RWPE2 (cell line): ENCODE results near the gene SORCS2.

Source experiments
- ATAC-seq: fragments of 200-7000 bp; cut with Tn5 transposase; 3 replicates; pipeline ENCODE4 v1.9.1; 2021; ENCODE audit warnings: low read depth
- DNase-seq: peaks from one replicate; pipeline ENCODE4 v3.0.0-alpha.2; 2020; ENCODE audit warnings: low spot score
- H3K27ac ChIP-seq: fragments of 450-650 bp; 2 replicates; pipeline ENCODE4 v1.5.1; 2017; ENCODE audit warnings: mild to moderate bottlenecking; ENCODE audit not compliant: poor library complexity, severe bottlenecking
- H3K27me3 ChIP-seq: fragments of 250-450 bp; sonication (Bioruptor Pico); 2 replicates; pipeline ENCODE4 v1.5.1; 2021; ENCODE audit warnings: mild to moderate bottlenecking, moderate library complexity; ENCODE audit not compliant: insufficient read depth, poor library complexity, severe bottlenecking
- H3K36me3 ChIP-seq: fragments of 250-450 bp; sonication (Bioruptor Pico); 2 replicates; pipeline ENCODE4 v1.5.1; 2020; ENCODE audit warnings: low read depth, mild to moderate bottlenecking, moderate library complexity
- H3K4me1 ChIP-seq: fragments of 250-450 bp; sonication (Bioruptor Pico); 2 replicates; pipeline ENCODE4 v1.5.1; 2021; ENCODE audit warnings: mild to moderate bottlenecking, moderate library complexity; ENCODE audit not compliant: insufficient read depth, poor library complexity, severe bottlenecking
- H3K4me3 ChIP-seq: fragments of 250-450 bp; sonication (Bioruptor Pico); 2 replicates; pipeline ENCODE4 v1.5.1; 2021; ENCODE audit warnings: mild to moderate bottlenecking, moderate library complexity; ENCODE audit not compliant: severe bottlenecking
- H3K9me3 ChIP-seq: fragments of 250-450 bp; sonication (Bioruptor Pico); 2 replicates; pipeline ENCODE4 v1.5.1; 2021; ENCODE audit warnings: mild to moderate bottlenecking, moderate library complexity; ENCODE audit not compliant: severe bottlenecking
- CTCF ChIP-seq: fragments of 450-650 bp; IDR thresholded peaks from one replicate; pipeline ENCODE4 v1.5.1; 2017; ENCODE audit warnings: mild to moderate bottlenecking, moderate library complexity; ENCODE audit not compliant: poor library complexity, severe bottlenecking

SORCS2 gene

DNA sequence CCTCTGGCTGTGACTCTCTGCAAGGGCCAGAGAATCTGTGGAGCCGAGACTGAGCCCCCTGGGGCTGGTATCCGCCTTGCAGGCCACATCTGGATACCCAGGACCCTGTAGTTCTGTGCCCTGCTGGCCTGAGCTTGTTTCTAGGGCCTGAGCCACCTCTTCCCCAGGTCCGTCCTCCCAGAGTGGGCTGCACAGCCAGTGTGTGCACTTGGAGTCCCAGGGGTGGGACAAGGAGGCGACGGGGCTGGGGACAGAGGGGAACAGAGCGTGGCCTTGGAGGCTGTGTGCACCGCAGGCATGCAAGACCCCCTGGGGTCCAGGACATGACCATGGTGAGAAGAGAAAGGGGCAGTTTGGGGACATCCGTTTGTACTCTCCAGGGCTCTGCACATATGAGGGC is 105.5 kb downstream of the SORCS2 start:
- DNase-seq = no peak
- TF ChIP-seq CTCF = no peak
- Histone ChIP-seq H3K4me3 (no peak overlapping the region), H3K4me1 (no peaks in the 10 kb centered on the region), H3K27ac (no peak overlapping the region), H3K36me3 (no peaks in the 10 kb centered on the region), H3K27me3 (no peaks in the 10 kb centered on the region), H3K9me3 (no peaks in the 10 kb centered on the region)
- no peak for ATAC-seq

DNA sequence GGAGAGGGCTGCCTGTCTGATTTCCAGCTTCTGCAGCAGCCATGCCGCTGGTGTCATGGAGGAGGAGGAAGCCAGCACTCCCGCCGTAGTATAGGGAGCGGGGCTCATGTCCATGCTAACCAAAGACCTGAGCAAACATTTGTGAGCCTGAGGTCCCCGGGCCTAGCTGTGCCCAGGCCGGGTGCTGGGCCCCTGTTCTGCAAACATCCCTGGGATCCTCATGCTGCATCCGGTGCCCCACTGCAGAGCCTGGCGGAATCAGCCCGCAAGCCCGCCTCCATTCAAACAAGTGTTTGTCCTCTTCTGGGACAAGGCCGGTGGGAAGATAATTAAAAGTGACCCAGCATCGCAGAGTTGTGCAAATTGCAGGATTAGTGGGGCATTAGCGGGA is 106.3 kb downstream of the SORCS2 start:
- Histone ChIP-seq H3K4me3 (no peak overlapping the region), H3K27ac (no peak overlapping the region), H3K4me1 (no peaks in the 10 kb centered on the region), H3K27me3 (no peaks in the 10 kb centered on the region), H3K9me3 (no peaks in the 10 kb centered on the region), H3K36me3 (no peaks in the 10 kb centered on the region)
- ATAC-seq (no peak), DNase-seq (no peak)
- no peak for TF ChIP-seq CTCF

- DNase-seq (no peak), ATAC-seq (no peak)
- Histone ChIP-seq H3K27me3 (no peaks in the 10 kb centered on the region), H3K36me3 (no peaks in the 10 kb centered on the region), H3K4me1 (no peaks in the 10 kb centered on the region), H3K4me3 (no peak overlapping the region), H3K9me3 (no peaks in the 10 kb centered on the region), H3K27ac (no peak overlapping the region)
- TF ChIP-seq CTCF = no peak
These were observed 106.9 kb downstream of the SORCS2 start for GRCh38 chr4:7299010-7299907.

- ATAC-seq (no peak), DNase-seq (no peak)
- Histone ChIP-seq H3K9me3 (no peaks in the 10 kb centered on the region), H3K27ac (no peak overlapping the region), H3K27me3 (no peaks in the 10 kb centered on the region), H3K4me3 (no peak overlapping the region), H3K4me1 (no peaks in the 10 kb centered on the region), H3K36me3 (no peaks in the 10 kb centered on the region)
- TF ChIP-seq CTCF = no peak
These were observed 107.8 kb downstream of the SORCS2 start for GRCh38 chr4:7299908-7300710.
